OCI-LY1 (cell line): ENCODE results near the gene ABO.

Experiments used
- EZH2 ChIP-seq: fragments of 200-600 bp; sonication (generic), shearing (Covaris generic); IDR thresholded peaks from 2 replicates; pipeline ENCODE4 v1.8.0; 2017; ENCODE audit warnings: borderline replicate concordance, mixed run types, mild to moderate bottlenecking, antibody characterized with exemption, low read length, moderate library complexity, mixed read lengths
- TF ChIP-seq, protein P1 (sequence below): fragments of 200-600 bp; sonication (generic), shearing (Covaris generic); IDR thresholded peaks from 2 replicates; pipeline ENCODE4 v1.5.1; 2017; ENCODE audit warnings: mild to moderate bottlenecking, antibody characterized with exemption, low read length, moderate library complexity, mixed read lengths

- TF ChIP-seq, protein P1, sequence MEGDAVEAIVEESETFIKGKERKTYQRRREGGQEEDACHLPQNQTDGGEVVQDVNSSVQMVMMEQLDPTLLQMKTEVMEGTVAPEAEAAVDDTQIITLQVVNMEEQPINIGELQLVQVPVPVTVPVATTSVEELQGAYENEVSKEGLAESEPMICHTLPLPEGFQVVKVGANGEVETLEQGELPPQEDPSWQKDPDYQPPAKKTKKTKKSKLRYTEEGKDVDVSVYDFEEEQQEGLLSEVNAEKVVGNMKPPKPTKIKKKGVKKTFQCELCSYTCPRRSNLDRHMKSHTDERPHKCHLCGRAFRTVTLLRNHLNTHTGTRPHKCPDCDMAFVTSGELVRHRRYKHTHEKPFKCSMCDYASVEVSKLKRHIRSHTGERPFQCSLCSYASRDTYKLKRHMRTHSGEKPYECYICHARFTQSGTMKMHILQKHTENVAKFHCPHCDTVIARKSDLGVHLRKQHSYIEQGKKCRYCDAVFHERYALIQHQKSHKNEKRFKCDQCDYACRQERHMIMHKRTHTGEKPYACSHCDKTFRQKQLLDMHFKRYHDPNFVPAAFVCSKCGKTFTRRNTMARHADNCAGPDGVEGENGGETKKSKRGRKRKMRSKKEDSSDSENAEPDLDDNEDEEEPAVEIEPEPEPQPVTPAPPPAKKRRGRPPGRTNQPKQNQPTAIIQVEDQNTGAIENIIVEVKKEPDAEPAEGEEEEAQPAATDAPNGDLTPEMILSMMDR: no peak
- no peak for TF ChIP-seq EZH2
Observed at GRCh38 chr9:133251773-133252172, 23.2 kb downstream of the ABO start.
